ENCODE results near the gene ALDH5A1.

ALDH5A1 gene

DNA sequence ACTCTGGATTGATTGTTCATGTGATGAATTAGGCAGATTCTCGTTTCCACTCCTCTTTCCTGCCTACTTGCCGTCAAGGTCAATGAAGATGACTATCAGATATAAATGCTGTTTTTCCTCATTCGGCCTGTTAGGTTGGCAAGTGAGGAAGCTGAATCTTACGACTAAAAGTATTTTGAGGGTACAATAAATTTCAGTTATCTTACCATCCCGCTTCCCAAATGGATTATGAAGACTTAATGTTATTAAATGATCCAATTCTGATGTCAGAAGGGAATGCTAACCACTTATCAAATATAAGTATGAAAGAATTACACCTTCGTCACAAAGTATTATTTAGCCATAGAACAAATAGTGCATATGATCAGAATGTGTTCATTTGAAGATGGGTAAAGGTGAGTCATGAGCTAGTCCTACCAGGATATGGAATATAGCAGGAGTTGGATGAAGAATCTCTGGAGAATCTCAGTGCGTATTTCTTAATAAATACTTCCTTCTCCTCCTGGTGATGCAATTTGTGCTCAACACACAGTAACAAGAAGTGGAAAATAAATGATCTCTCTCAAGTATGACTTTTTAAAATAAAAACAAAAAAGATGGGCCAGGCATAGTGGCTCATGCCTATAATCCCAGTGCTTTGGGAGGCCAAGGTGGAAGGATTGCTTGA, 10.0 kb upstream of the ALDH5A1 start:
- Histone ChIP-seq H3K4me3 (ENCODE audit: insufficient read length, low read depth) (no peak overlapping the region), H3K4me1 (ENCODE audit: insufficient read depth, insufficient read length) (no peaks in the 10 kb centered on the region), H3K9ac (ENCODE audit: insufficient read length, low read depth) (no peak overlapping the region), H3K36me3 (ENCODE audit: insufficient read depth, insufficient read length, low read length) (no peaks in the 10 kb centered on the region), H3K9me3 (ENCODE audit: insufficient read depth, low read length) (peaks cover 9% of the 10 kb centered on the region), H3K27me3 (ENCODE audit: insufficient read depth, insufficient read length) (no peaks in the 10 kb centered on the region)
- no peak for DNase-seq (ENCODE audit: low read depth, low spot score)
- no peak for TF ChIP-seq SUZ12 (IDR thresholded peaks at IDR 0.05; ENCODE audit: extremely low read depth, insufficient read depth, insufficient read length)
- TF ChIP-seq ZNF274 (IDR thresholded peaks at IDR 0.05; ENCODE audit: low read depth, low read length) = no peak
- TF ChIP-seq YY1 (IDR thresholded peaks at IDR 0.05; ENCODE audit: insufficient read depth, insufficient read length) = no peak

DNA sequence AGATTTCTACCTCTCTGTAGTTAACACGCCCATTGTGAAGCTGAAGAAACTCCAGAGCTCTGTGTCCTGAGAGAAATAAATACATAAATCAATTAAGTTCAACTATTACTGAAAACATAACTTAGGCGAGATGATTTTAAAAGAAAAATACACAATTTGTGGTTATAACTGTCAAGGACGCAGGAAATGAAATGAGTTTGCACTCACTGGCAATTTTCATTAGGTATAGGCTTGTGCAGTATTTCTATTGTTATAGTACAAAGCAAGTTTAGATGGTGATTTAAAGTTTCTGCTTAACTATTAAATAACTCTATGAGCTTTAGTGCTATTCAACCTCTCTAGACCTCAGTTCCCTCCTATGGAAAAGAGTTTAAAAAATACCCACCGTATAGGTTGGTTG, 8.7 kb upstream of the ALDH5A1 start:
- H3K36me3 ChIP-seq (ENCODE audit: insufficient read depth, insufficient read length, low read length) = no peaks in the 10 kb centered on the region

DNA sequence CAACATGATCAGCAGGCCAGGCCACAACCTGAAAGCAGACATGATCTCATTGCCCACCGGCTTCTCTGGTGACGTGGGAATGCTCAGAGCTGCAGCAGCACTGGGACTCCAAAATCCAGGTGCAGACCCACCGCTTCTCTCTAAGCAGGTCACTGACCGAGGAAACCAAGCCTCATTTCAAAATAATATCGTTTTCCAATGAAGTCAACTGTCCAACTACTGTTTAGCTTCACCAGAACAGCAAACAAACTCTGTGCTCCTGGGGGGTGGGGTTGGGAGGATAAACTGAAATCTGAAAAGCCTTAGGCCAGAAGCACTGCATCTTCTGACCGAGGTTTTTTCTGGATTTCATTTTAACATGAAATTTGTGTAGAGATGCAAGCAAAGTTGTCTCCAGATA, 5.3 kb upstream of the ALDH5A1 start, which contains the start of gene GPLD1:
Gene GPLD1, minus strand, starts transcription at position 109 of the 400 bp plus-strand sequence. Its CDS starts 67 bp downstream, at position 42.
- H3K4me1 ChIP-seq (ENCODE audit: insufficient read depth, insufficient read length) = no peaks in the 10 kb centered on the region
- TF ChIP-seq ZNF274 (IDR thresholded peaks at IDR 0.05; ENCODE audit: low read depth, low read length) = no peak
- TF ChIP-seq YY1 (IDR thresholded peaks at IDR 0.05; ENCODE audit: insufficient read depth, insufficient read length) = no peak
- TF ChIP-seq SUZ12 (IDR thresholded peaks at IDR 0.05; ENCODE audit: extremely low read depth, insufficient read depth, insufficient read length) = no peak

More for the DNA sequence above, 8.7 kb upstream of the ALDH5A1 start:
- TF ChIP-seq ZNF274 (IDR thresholded peaks at IDR 0.05; ENCODE audit: low read depth, low read length) = no peak
- no peak for TF ChIP-seq YY1 (IDR thresholded peaks at IDR 0.05; ENCODE audit: insufficient read depth, insufficient read length)
- TF ChIP-seq SUZ12 (IDR thresholded peaks at IDR 0.05; ENCODE audit: extremely low read depth, insufficient read depth, insufficient read length) = no peak
- Histone ChIP-seq H3K9me3 (ENCODE audit: insufficient read depth, low read length) (no peaks in the 10 kb centered on the region), H3K4me3 (ENCODE audit: insufficient read length, low read depth) (no peak overlapping the region), H3K9ac (ENCODE audit: insufficient read length, low read depth) (no peak overlapping the region), H3K27me3 (ENCODE audit: insufficient read depth, insufficient read length) (no peaks in the 10 kb centered on the region), H3K4me1 (ENCODE audit: insufficient read depth, insufficient read length) (no peaks in the 10 kb centered on the region)
- DNase-seq (ENCODE audit: low read depth, low spot score) = no peak

DNA sequence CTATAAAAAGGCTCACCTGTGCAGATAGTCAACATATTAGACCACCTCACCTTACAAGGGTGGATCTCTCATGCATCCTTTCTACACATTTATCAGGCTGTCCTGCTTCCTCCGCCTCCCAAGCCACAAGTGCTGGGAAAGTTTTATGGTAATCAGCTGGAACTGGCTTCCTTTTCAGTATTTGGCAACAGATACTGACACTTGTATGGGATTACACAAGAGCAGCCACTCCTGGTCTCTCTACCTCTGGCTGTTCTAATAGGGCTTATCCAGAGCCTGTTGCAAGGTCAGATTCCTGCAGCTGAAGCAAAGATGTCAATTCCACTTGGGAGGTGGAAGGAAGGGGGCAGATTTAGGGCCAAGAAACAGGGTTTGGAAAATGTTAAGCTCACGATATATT, 4.9 kb upstream of the ALDH5A1 start:
- Histone ChIP-seq H3K9me3 (ENCODE audit: insufficient read depth, low read length) (no peaks in the 10 kb centered on the region), H3K4me3 (ENCODE audit: insufficient read length, low read depth) (no peak overlapping the region), H3K36me3 (ENCODE audit: insufficient read depth, insufficient read length, low read length) (no peaks in the 10 kb centered on the region), H3K9ac (ENCODE audit: insufficient read length, low read depth) (no peak overlapping the region), H3K4me1 (ENCODE audit: insufficient read depth, insufficient read length) (no peaks in the 10 kb centered on the region), H3K27me3 (ENCODE audit: insufficient read depth, insufficient read length) (peaks cover 12% of the 10 kb centered on the region)
- DNase-seq (ENCODE audit: low read depth, low spot score) = no peak
- no peak for TF ChIP-seq YY1 (IDR thresholded peaks at IDR 0.05; ENCODE audit: insufficient read depth, insufficient read length)
- no peak for TF ChIP-seq SUZ12 (IDR thresholded peaks at IDR 0.05; ENCODE audit: extremely low read depth, insufficient read depth, insufficient read length)
- no peak for TF ChIP-seq ZNF274 (IDR thresholded peaks at IDR 0.05; ENCODE audit: low read depth, low read length)

More for the DNA sequence above, 5.3 kb upstream of the ALDH5A1 start, which contains the start of gene GPLD1:
- Histone ChIP-seq H3K36me3 (ENCODE audit: insufficient read depth, insufficient read length, low read length) (no peaks in the 10 kb centered on the region), H3K4me3 (ENCODE audit: insufficient read length, low read depth) (no peak within 1 kb of the TSS), H3K9ac (ENCODE audit: insufficient read length, low read depth) (no peak within 1 kb of the TSS), H3K9me3 (ENCODE audit: insufficient read depth, low read length) (no peaks in the 10 kb centered on the region), H3K27me3 (ENCODE audit: insufficient read depth, insufficient read length) (peaks cover 12% of the 10 kb centered on the region)
- DNase-seq (ENCODE audit: low read depth, low spot score) = no peak

DNA sequence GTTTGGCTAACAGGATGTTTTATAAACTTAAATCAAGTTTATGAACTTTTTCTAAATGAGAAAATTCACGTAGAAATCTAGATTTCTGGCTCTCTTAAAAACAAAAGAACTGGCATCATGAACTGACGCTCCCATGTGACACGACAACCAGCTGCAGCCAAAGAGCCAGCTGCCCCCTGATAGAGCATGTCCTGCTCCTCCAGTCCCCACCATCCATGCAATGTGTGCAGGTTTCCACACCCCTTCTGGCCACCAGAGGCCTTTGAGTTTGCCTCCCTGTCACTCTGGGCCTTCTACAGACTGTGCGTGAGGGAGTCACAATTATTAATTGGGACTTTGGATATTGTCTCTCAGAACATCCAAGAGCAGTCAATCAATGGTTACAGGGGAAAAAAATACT, 3.8 kb upstream of the ALDH5A1 start:
- H3K4me1 ChIP-seq (ENCODE audit: insufficient read depth, insufficient read length) = no peaks in the 10 kb centered on the region
- H3K36me3 ChIP-seq (ENCODE audit: insufficient read depth, insufficient read length, low read length) = no peaks in the 10 kb centered on the region
- no peak for DNase-seq (ENCODE audit: low read depth, low spot score)
- TF ChIP-seq SUZ12 (IDR thresholded peaks at IDR 0.05; ENCODE audit: extremely low read depth, insufficient read depth, insufficient read length) (no peak), YY1 (IDR thresholded peaks at IDR 0.05; ENCODE audit: insufficient read depth, insufficient read length) (no peak), ZNF274 (IDR thresholded peaks at IDR 0.05; ENCODE audit: low read depth, low read length) (no peak)
- H3K4me3 ChIP-seq (ENCODE audit: insufficient read length, low read depth) = no peak overlapping the region
- H3K9me3 ChIP-seq (ENCODE audit: insufficient read depth, low read length) = no peaks in the 10 kb centered on the region
- H3K9ac ChIP-seq (ENCODE audit: insufficient read length, low read depth) = no peak overlapping the region
- peaks cover 13% of the 10 kb centered on the region for H3K27me3 ChIP-seq (ENCODE audit: insufficient read depth, insufficient read length)

DNA sequence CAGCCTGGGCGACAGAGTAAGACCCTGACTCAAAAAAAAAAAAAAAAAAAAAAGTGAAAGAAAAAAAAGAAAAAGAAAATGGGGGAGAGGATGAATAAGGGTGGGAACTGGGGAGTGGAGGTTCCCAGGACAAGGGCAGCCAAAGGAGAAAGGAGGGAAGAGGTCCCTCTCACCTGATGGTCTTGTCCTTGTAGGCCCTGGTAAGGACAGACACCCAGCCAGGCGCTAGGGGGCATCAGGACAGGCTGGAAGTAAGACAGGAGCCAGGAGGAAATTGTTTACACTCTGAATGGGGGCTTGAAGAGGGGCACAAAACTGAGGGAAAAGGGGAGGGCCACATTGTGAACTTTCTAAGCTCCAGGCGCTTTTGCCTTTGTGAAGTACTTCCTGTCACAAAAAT, 2.3 kb upstream of the ALDH5A1 start:
- no peaks in the 10 kb centered on the region for H3K4me1 ChIP-seq (ENCODE audit: insufficient read depth, insufficient read length)
- DNase-seq (ENCODE audit: low read depth, low spot score) = no peak
- H3K9ac ChIP-seq (ENCODE audit: insufficient read length, low read depth) = no peak overlapping the region
- H3K9me3 ChIP-seq (ENCODE audit: insufficient read depth, low read length) = no peaks in the 10 kb centered on the region
- H3K36me3 ChIP-seq (ENCODE audit: insufficient read depth, insufficient read length, low read length) = no peaks in the 10 kb centered on the region
- no peak for TF ChIP-seq YY1 (IDR thresholded peaks at IDR 0.05; ENCODE audit: insufficient read depth, insufficient read length)
- TF ChIP-seq ZNF274 (IDR thresholded peaks at IDR 0.05; ENCODE audit: low read depth, low read length) = no peak
- no peak for TF ChIP-seq SUZ12 (IDR thresholded peaks at IDR 0.05; ENCODE audit: extremely low read depth, insufficient read depth, insufficient read length)
- peaks cover 22% of the 10 kb centered on the region for H3K27me3 ChIP-seq (ENCODE audit: insufficient read depth, insufficient read length)
- no peak overlapping the region for H3K4me3 ChIP-seq (ENCODE audit: insufficient read length, low read depth)

DNA sequence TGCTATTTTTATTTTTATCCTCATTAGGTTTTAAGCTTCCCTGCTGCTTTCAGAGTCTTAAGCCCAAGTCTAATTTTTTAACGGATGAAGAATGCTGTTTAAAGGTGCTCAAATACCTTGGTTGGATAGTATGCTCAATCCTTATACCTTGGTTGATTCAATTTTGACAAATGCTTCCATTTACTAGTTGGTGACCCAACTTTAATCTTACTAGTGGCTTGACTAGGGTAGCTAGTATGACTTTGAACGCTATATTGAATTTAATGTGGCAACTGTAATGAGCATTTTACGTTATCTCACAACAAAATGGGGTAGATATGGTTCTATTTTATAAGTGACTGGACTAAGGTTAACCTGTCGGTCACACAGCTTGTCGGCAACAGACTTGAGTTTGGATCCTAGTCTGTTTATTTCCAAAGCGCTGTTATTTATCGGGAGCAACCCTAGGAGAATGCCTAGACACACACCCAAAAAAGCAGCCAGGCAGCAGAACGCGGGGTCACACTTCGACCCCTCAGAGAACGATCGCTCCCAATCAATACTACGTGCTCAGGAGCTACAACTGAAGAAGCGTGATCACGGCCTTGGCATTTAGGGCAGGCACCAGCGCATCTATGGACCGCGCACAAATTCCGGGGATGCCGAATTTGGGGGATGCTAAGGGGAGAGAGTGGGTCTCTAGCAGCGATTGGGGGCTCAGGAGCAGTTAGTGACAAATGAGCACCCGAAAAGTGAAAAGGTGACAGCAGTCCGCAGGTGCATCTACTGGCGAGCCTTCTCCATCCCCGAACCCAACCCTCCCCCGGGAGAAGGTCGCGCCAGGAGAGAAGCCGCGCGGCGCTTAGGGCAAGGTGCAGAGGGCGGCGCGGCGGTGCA, 586 bp upstream of the ALDH5A1 start:
- DNase-seq (ENCODE audit: low read depth, low spot score) = no peak
- H3K4me1 ChIP-seq (ENCODE audit: insufficient read depth, insufficient read length) = no peaks in the 10 kb centered on the region
- H3K9me3 ChIP-seq (ENCODE audit: insufficient read depth, low read length) = no peaks in the 10 kb centered on the region
- H3K4me3 ChIP-seq (ENCODE audit: insufficient read length, low read depth) = peak overlapping the region; percentile 52
- H3K9ac ChIP-seq (ENCODE audit: insufficient read length, low read depth) = peak overlapping the region; percentile 70
- TF ChIP-seq SUZ12 (IDR thresholded peaks at IDR 0.05; ENCODE audit: extremely low read depth, insufficient read depth, insufficient read length) (no peak), ZNF274 (IDR thresholded peaks at IDR 0.05; ENCODE audit: low read depth, low read length) (no peak), YY1 (IDR thresholded peaks at IDR 0.05; ENCODE audit: insufficient read depth, insufficient read length) (no peak)
- no peaks in the 10 kb centered on the region for H3K36me3 ChIP-seq (ENCODE audit: insufficient read depth, insufficient read length, low read length)
- peaks cover 22% of the 10 kb centered on the region for H3K27me3 ChIP-seq (ENCODE audit: insufficient read depth, insufficient read length)

All from NT2/D1 (cell line).